OCI-LY3 (cell line): ENCODE results near the gene HMG20A.
"Not testable (repeated sequence)": the region's sequence is repeated elsewhere in the genome, so short reads cannot be mapped to it uniquely, and the experiment has no call there.

Experiments
- EZH2phosphoT487 ChIP-seq: fragments of 200-600 bp; shearing (Covaris generic); IDR thresholded peaks from 2 replicates; pipeline ENCODE4 v1.6.1; 2018; ENCODE audit warnings: antibody characterized with exemption, mixed run types, low read depth
- TF ChIP-seq, protein P1 (sequence below): fragments of 200-600, 300-600 bp; sonication (generic); IDR thresholded peaks from 2 replicates; pipeline ENCODE4 v1.5.1; 2014; ENCODE audit warnings: antibody characterized with exemption, low read length, low read depth

DNA sequence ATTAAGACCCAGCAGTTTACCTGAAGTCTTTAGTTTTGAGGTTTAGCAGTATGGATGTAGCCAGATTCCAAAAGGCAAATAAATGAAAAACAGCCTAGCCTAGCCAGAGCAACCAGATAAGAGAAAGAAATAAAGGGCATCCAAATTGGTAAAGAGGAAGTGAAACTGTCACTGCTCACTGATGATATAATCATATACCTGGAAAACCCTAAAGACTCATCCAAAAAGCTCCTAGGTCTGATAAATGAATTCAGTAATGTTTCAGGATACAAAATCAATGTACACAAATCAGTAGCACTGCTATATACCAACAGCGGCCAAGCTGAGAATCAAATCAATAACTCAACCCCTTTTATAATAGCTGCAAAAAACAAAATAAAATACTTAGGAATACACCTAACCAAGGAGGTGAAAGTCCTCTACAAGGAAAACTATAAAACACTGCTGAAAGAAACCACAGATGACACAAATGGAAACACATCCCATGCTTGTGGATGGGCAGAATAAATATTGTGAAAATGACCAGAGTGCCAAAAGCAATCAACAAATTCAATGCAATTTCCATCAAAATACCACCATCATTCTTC, 14.4 kb upstream of the HMG20A start:
- not testable (repeated sequence) for TF ChIP-seq EZH2phosphoT487
- TF ChIP-seq, protein P1, sequence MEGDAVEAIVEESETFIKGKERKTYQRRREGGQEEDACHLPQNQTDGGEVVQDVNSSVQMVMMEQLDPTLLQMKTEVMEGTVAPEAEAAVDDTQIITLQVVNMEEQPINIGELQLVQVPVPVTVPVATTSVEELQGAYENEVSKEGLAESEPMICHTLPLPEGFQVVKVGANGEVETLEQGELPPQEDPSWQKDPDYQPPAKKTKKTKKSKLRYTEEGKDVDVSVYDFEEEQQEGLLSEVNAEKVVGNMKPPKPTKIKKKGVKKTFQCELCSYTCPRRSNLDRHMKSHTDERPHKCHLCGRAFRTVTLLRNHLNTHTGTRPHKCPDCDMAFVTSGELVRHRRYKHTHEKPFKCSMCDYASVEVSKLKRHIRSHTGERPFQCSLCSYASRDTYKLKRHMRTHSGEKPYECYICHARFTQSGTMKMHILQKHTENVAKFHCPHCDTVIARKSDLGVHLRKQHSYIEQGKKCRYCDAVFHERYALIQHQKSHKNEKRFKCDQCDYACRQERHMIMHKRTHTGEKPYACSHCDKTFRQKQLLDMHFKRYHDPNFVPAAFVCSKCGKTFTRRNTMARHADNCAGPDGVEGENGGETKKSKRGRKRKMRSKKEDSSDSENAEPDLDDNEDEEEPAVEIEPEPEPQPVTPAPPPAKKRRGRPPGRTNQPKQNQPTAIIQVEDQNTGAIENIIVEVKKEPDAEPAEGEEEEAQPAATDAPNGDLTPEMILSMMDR, result not testable (repeated sequence)
